ENCODE results near the gene B9D1. TPM values are rescaled to one million over a fixed set of nuclear protein-coding genes. Genes with fewer than 3 reads are reported as not detected.

The B9D1 gene
- total RNA-seq, 1 experiment from 2014 or later: 20.0 TPM

DNA sequence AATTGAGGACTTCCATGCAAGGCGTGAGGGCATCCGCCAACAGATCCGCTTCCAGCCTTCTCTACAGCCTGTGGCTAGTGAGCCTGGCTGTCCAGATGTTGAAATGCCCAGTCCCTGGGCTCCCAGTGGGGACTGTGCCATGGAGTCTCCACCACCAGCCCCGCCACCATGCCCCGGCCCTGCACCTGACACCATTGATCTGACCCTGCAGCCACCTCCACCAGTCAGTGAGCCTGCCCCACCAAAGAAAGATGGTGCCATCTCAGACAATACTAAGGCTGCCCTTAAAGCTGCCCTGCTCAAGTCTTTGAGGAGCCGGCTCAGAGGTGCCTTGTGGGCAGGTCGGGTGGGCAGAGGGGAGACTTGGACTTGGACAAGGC, 18.8 kb upstream of the B9D1 start (continued):
- TF ChIP-seq, protein P1, sequence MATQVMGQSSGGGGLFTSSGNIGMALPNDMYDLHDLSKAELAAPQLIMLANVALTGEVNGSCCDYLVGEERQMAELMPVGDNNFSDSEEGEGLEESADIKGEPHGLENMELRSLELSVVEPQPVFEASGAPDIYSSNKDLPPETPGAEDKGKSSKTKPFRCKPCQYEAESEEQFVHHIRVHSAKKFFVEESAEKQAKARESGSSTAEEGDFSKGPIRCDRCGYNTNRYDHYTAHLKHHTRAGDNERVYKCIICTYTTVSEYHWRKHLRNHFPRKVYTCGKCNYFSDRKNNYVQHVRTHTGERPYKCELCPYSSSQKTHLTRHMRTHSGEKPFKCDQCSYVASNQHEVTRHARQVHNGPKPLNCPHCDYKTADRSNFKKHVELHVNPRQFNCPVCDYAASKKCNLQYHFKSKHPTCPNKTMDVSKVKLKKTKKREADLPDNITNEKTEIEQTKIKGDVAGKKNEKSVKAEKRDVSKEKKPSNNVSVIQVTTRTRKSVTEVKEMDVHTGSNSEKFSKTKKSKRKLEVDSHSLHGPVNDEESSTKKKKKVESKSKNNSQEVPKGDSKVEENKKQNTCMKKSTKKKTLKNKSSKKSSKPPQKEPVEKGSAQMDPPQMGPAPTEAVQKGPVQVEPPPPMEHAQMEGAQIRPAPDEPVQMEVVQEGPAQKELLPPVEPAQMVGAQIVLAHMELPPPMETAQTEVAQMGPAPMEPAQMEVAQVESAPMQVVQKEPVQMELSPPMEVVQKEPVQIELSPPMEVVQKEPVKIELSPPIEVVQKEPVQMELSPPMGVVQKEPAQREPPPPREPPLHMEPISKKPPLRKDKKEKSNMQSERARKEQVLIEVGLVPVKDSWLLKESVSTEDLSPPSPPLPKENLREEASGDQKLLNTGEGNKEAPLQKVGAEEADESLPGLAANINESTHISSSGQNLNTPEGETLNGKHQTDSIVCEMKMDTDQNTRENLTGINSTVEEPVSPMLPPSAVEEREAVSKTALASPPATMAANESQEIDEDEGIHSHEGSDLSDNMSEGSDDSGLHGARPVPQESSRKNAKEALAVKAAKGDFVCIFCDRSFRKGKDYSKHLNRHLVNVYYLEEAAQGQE (IDR thresholded peaks at IDR 0.05; ENCODE audit: low read depth): no peak
- no peak for TF ChIP-seq RAD21 (IDR thresholded peaks at IDR 0.05; ENCODE audit: low read depth)

DNA sequence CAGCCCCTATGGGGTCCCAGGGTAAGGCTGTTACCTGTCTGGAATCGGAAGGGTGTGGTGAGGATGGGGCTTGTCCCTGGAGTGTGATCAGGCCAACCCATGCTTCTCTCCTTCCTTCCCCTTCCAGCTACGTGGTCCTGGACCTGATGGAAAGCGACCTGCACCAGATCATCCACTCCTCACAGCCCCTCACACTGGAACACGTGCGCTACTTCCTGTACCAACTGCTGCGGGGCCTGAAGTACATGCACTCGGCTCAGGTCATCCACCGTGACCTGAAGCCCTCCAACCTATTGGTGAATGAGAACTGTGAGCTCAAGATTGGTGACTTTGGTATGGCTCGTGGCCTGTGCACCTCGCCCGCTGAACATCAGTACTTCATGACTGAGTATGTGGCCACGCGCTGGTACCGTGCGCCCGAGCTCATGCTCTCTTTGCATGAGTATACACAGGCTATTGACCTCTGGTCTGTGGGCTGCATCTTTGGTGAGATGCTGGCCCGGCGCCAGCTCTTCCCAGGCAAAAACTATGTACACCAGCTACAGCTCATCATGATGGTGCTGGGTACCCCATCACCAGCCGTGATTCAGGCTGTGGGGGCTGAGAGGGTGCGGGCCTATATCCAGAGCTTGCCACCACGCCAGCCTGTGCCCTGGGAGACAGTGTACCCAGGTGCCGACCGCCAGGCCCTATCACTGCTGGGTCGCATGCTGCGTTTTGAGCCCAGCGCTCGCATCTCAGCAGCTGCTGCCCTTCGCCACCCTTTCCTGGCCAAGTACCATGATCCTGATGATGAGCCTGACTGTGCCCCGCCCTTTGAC, 18.2 kb upstream of the B9D1 start:
- Histone ChIP-seq H3K36me3 (ENCODE audit: control insufficient read depth in 1 of 2, insufficient read depth in 2 of 2, low read length in 2 of 2) (peaks cover 18 to 26% of the 10 kb centered on the region in 2 experiments; a peak in 3 of 4 replicates), H3K9me2 (ENCODE audit: insufficient read depth) (no peaks in the 10 kb centered on the region), H2AFZ (ENCODE audit: low read depth, low read length, poor library complexity, severe bottlenecking) (no peak overlapping the region), H3K9ac (ENCODE audit: low read length) (no peak overlapping the region), H3K4me2 (ENCODE audit: low read length) (no peak overlapping the region), H3K9me3 (ENCODE audit: control insufficient read depth in 1 of 2, insufficient read depth in 1 of 2, low read depth in 1 of 2, low read length in 2 of 2) (no peaks in the 10 kb centered on the region), H3K4me3 (replicated peaks in 1 of 2; ENCODE audit: low read depth in 1 of 2, low read length in 2 of 2) (no peak overlapping the region), H3K27me3 (ENCODE audit: insufficient read depth, low read length) (no peaks in the 10 kb centered on the region), H4K20me1 (ENCODE audit: insufficient read depth) (no peaks in the 10 kb centered on the region), H3K79me2 (ENCODE audit: insufficient read depth, low read length) (peaks cover 7% of the 10 kb centered on the region), H3K27ac (ENCODE audit: low read depth, low read length) (no peak overlapping the region), H3K4me1 (ENCODE audit: control insufficient read depth in 1 of 2, insufficient read depth in 2 of 2, low read length in 2 of 2) (peaks cover 9 to 18% of the 10 kb centered on the region in 2 experiments; a peak in 3 of 4 replicates)
- ChIA-PET CTCF (no interaction called here), RAD21 (ENCODE audit: low non-redundant PET in 1 of 2, low total read pairs in 2 of 2, uncharacterized antibody in 2 of 2, unreplicated experiment in 2 of 2) (no interaction called here), POLR2A (no interaction called here)
- BruUV-seq (replicated peaks): no TSS peak
- DNase-seq (ENCODE audit: low read depth, low spot score) (no peak), ATAC-seq (no peak)
- TF ChIP-seq, protein P2, sequence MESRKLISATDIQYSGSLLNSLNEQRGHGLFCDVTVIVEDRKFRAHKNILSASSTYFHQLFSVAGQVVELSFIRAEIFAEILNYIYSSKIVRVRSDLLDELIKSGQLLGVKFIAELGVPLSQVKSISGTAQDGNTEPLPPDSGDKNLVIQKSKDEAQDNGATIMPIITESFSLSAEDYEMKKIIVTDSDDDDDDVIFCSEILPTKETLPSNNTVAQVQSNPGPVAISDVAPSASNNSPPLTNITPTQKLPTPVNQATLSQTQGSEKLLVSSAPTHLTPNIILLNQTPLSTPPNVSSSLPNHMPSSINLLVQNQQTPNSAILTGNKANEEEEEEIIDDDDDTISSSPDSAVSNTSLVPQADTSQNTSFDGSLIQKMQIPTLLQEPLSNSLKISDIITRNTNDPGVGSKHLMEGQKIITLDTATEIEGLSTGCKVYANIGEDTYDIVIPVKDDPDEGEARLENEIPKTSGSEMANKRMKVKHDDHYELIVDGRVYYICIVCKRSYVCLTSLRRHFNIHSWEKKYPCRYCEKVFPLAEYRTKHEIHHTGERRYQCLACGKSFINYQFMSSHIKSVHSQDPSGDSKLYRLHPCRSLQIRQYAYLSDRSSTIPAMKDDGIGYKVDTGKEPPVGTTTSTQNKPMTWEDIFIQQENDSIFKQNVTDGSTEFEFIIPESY (IDR thresholded peaks at IDR 0.05; ENCODE audit: extremely low read depth, insufficient replicate concordance, low read length): no peak
- TF ChIP-seq, protein P3, sequence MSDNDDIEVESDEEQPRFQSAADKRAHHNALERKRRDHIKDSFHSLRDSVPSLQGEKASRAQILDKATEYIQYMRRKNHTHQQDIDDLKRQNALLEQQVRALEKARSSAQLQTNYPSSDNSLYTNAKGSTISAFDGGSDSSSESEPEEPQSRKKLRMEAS (IDR thresholded peaks at IDR 0.05): no peak
- no peak for TF ChIP-seq EZH2 (IDR thresholded peaks at IDR 0.05)
- no peak for TF ChIP-seq ELF1 (IDR thresholded peaks at IDR 0.05; ENCODE audit: borderline replicate concordance, low read depth)
- TF ChIP-seq POLR2A (IDR thresholded peaks at IDR 0.05; ENCODE audit: borderline replicate concordance, extremely low read depth, insufficient read depth, insufficient read length): no peak
- intact Hi-C loops (cut with micrococcal nuclease): no loop called here

All from HCT116 (cell line).